ENCODE data around the gene MOCS1.

DNA sequence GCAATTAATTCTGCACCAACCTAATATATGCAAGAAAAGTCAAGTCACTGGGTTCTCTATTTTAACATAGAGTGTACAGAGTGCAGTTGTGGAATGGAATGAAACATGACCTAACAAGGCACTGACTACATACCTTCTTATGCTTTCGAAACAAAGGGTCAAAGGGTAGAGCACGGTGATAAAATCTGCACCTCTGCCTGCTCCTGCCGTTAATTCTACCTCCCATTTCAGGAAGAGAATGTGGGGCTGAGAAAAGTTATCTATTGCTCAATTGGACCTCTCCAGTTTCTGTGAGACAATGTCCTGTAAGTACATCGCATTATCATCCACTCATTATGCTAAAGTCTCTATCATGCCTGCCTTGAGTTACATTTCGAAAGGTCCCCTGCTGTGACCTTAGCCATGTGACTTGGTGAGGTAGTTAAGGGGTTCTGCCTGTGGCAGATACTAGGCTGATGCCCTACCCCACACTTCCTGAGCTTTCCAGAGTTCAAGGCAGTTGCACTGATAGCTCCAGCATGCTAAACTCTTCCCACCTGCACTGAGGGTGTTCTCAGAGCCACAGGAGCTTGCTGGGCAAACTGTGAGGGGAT, 14.0 kb upstream of the MOCS1 start:
- TF ChIP-seq, protein P1, sequence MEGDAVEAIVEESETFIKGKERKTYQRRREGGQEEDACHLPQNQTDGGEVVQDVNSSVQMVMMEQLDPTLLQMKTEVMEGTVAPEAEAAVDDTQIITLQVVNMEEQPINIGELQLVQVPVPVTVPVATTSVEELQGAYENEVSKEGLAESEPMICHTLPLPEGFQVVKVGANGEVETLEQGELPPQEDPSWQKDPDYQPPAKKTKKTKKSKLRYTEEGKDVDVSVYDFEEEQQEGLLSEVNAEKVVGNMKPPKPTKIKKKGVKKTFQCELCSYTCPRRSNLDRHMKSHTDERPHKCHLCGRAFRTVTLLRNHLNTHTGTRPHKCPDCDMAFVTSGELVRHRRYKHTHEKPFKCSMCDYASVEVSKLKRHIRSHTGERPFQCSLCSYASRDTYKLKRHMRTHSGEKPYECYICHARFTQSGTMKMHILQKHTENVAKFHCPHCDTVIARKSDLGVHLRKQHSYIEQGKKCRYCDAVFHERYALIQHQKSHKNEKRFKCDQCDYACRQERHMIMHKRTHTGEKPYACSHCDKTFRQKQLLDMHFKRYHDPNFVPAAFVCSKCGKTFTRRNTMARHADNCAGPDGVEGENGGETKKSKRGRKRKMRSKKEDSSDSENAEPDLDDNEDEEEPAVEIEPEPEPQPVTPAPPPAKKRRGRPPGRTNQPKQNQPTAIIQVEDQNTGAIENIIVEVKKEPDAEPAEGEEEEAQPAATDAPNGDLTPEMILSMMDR (IDR thresholded peaks at IDR 0.05; ENCODE audit: borderline replicate concordance, extremely low read depth, low read length, poor library complexity, severe bottlenecking) = no peak
- no peak for TF ChIP-seq EZH2 (IDR thresholded peaks at IDR 0.05; ENCODE audit: borderline replicate concordance, low read depth, low read length, severe bottlenecking)

Measured in DND-41 (cell line).